Fibroblast of skin of scalp (primary cell): ENCODE measurements around the gene GNB3.

Experiments
- DNase-seq: peaks from one replicate; pipeline ENCODE4 v3.0.0-alpha.2; 2013

The GNB3 gene

GRCh38 chr12:6837370-6838060 is 3.2 kb upstream of the GNB3 start:
- DNase-seq = no peak

- DNase-seq = no peak
These were observed 1.9 kb upstream of the GNB3 start for GRCh38 chr12:6838854-6839253.

- DNase-seq = no peak
These were observed 1.1 kb upstream of the GNB3 start for GRCh38 chr12:6839482-6840201.

GRCh38 chr12:6840330-6840729 is 395 bp upstream of the GNB3 start:
- no peak for DNase-seq

- DNase-seq = no peak
These were observed 1.4 kb downstream of the GNB3 start for GRCh38 chr12:6842075-6842474.

GRCh38 chr12:6843118-6843902 is 2.6 kb downstream of the GNB3 start:
- no peak for DNase-seq

- no peak for DNase-seq
These were observed 4.7 kb downstream of the GNB3 start for GRCh38 chr12:6845395-6845794.

GRCh38 chr12:6846316-6846869 is 5.7 kb downstream of the GNB3 start:
- no peak for DNase-seq

- no peak for DNase-seq
These were observed 7.0 kb downstream of the GNB3 start for GRCh38 chr12:6847676-6848075.

GRCh38 chr12:6849427-6849826 is 8.7 kb downstream of the GNB3 start:
- no peak for DNase-seq

- no peak for DNase-seq
These were observed 9.3 kb downstream of the GNB3 start for GRCh38 chr12:6849976-6850560.

GRCh38 chr12:6850796-6851152 is 10.0 kb downstream of the GNB3 start:
- DNase-seq = no peak

GRCh38 chr12:6851153-6851920 is 10.6 kb downstream of the GNB3 start, which contains the start of gene CDCA3:
Gene CDCA3 (minus strand): TSS chr12:6851286. CDS start chr12:6850952, 334 bp downstream.
- DNase-seq = peak; percentile 99

- DNase-seq = peak; percentile 100
These were observed 11.4 kb downstream of the GNB3 start, which contains the start of gene USP5 for GRCh38 chr12:6851921-6852650. Gene USP5 (plus strand): TSS chr12:6852150. CDS start chr12:6852180, 30 bp downstream.

- peak; percentile 73 for DNase-seq
These were observed 12.1 kb downstream of the GNB3 start for GRCh38 chr12:6852651-6853354.

GRCh38 chr12:6853626-6854025 is 12.9 kb downstream of the GNB3 start:
- no peak for DNase-seq

- no peak for DNase-seq
These were observed 13.3 kb downstream of the GNB3 start for GRCh38 chr12:6854036-6854435.

- DNase-seq = no peak
These were observed 14.6 kb downstream of the GNB3 start for GRCh38 chr12:6855322-6855721.

- DNase-seq = no peak
These were observed 18.1 kb downstream of the GNB3 start for GRCh38 chr12:6858799-6859198.

GRCh38 chr12:6860116-6860515 is 19.4 kb downstream of the GNB3 start:
- no peak for DNase-seq
